ENCODE measurements around the gene ARID5A.
"Not testable (repeated sequence)": the region's sequence is repeated elsewhere in the genome, so short reads cannot be mapped to it uniquely, and the experiment has no call there.

The ARID5A gene, protein sequence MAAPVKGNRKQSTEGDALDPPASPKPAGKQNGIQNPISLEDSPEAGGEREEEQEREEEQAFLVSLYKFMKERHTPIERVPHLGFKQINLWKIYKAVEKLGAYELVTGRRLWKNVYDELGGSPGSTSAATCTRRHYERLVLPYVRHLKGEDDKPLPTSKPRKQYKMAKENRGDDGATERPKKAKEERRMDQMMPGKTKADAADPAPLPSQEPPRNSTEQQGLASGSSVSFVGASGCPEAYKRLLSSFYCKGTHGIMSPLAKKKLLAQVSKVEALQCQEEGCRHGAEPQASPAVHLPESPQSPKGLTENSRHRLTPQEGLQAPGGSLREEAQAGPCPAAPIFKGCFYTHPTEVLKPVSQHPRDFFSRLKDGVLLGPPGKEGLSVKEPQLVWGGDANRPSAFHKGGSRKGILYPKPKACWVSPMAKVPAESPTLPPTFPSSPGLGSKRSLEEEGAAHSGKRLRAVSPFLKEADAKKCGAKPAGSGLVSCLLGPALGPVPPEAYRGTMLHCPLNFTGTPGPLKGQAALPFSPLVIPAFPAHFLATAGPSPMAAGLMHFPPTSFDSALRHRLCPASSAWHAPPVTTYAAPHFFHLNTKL

DNA sequence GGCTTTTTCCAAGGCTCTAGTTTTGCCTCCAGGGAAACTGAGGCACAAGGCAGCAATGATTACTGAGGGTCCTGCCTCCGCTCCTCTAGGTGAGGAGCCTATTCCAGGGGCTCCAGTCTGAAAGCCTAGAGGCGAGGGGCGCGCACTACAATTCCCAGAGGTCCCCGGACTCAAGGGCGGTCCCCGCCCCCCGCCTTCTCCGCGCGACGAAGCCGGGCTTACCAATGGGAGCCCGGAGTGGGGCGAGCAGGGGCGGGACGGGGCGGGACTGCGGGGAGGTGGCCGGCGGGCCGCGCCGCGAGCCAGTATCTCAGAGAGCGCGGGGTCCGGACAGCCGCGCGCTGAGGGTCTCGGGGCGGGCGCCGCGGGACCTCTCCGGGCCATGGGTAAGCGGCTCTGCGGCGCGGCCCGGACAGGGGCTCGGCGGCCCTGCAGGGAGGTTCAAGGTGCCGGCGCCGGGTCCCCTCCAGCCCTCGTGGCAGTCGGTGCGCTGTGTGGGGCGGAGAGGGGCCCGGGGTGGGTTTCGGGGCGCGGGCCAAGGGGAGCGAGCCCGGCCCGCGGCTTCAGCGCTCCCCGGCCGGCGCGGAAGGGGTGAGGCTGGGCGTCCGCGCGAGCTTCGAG lies at the start of gene ARID5A:
TSS of gene ARID5A (plus strand) at position 308 of the 621 bp plus-strand sequence. CDS start at position 383, 75 bp downstream.
- DNase-seq, result peak; percentile 63 to 94

GRCh38 chr2:96489261-96489660 lies 47.3 kb upstream of the ARID5A start:
- DNase-seq, result no peak

DNA sequence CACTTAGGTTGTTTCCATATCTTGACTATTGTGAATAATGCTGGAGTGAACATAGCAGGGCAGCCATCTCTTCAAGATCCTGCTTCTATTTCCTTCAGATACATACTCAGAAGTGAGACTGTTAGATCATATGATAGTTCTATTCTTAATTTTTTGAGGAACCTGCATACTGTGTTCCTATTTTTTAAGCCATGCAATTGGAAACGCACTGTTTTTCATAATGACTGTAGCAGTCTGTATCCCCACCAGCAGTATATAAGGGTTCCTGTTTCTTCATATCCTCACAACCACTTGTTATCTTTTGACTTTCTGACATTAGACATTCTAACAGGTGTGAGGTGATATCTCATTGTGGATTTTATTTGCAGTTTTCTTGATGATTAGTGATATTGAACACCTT lies 46.9 kb upstream of the ARID5A start:
- DNase-seq, result no peak

GRCh38 chr2:96491860-96492497 lies 44.6 kb upstream of the ARID5A start:
- DNase-seq, result no peak

DNA sequence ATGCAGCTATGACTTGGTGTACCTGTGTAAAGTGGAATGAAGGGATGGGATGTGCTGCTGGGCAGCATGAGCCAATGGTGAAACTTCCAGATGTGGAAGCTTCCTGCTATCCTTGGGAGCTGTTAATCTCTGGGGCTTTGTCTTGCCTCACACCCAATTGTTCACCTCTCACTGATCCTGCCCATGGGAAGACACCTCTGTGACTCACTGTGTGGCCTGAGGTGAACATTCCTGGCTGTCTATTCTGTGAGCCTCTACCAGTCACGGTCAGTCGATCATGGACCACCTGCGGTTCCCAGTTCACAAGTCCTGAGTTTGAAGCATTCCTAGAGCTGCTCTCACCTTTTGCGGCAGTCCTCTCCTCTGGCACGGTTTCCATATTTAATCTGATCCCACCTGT lies 43.5 kb upstream of the ARID5A start:
- no peak for DNase-seq

GRCh38 chr2:96494188-96494587 lies 42.4 kb upstream of the ARID5A start:
- no peak for DNase-seq

- DNase-seq, result no peak
Measured at GRCh38 chr2:96495982-96496629, 40.4 kb upstream of the ARID5A start.

- DNase-seq, result no peak
Measured at GRCh38 chr2:96498021-96498431, 38.5 kb upstream of the ARID5A start.

DNA sequence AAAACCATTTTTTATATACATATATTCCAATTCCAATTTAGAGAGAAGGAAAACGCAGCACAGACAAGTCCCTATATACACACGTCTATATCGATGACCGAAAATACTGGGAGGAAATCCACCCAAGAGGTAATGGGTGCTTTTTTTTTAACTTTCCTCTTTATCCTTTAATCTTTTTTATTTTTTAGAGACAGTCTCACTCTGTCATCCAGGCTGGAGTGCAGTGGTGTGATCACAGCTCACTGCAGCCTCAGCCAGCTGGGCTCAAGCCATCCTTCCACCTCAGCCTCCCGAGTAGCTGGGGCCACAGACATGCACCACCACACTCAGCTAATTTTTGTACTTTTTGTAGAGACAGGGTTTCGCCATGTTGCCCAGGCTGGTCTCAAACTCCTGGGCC lies 37.9 kb upstream of the ARID5A start:
- DNase-seq, result not testable (repeated sequence)

- DNase-seq, result no peak
Measured at GRCh38 chr2:96499061-96499960, 37.2 kb upstream of the ARID5A start.

DNA sequence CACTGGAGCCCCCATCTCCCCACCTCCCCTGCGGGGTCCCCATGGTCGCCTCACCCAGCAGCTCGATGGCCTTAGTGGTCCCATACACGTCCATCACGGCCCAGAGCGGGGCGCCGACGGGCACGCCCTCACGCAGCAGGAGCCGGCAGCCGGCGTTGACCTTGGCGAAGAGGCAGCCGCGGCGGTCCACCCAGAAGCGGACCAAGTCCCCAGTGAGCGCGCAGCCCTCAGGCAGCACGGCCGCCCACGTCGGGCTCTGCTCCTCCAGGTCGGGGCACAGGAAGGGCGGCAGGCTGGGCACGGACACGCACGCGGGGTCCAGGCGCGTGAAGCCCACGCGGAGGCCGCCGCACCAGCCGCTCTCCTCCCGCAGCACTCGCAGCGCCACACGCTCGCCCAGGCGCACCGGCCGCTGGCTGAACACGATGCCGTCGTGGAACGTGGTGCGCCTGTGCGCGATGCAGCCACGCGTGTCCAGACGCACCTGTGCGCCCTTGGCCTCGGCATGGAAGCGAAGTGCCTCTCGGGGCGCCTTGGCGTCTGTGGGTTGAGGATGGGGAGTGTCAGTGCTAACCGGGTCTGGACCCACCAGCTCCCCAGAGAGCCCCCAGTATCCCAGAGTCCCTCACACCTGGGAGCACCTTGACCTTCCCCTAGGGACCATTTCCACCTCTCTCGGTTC lies 36.0 kb upstream of the ARID5A start:
- no peak for DNase-seq

DNA sequence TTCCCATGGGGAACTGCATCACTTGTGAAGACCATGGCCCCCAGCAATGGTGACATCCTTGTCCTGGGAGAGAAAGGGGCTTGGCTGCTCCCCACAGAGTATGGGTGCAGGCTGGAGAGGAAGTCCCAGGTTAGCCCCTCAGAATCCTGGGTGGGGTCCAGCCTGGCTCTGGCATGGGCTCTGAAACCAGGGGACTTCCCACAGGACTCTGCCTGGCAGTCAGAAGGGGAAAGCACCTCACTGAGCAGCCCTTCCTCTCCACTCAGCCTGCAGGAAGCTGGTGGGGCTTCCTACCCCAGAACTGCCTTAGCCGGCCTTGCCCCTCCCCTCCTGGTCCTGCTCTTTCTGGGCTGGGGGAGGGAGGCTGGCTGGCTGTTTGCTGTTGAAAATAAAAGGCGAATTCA lies 35.1 kb upstream of the ARID5A start:
- DNase-seq, result no peak

DNA sequence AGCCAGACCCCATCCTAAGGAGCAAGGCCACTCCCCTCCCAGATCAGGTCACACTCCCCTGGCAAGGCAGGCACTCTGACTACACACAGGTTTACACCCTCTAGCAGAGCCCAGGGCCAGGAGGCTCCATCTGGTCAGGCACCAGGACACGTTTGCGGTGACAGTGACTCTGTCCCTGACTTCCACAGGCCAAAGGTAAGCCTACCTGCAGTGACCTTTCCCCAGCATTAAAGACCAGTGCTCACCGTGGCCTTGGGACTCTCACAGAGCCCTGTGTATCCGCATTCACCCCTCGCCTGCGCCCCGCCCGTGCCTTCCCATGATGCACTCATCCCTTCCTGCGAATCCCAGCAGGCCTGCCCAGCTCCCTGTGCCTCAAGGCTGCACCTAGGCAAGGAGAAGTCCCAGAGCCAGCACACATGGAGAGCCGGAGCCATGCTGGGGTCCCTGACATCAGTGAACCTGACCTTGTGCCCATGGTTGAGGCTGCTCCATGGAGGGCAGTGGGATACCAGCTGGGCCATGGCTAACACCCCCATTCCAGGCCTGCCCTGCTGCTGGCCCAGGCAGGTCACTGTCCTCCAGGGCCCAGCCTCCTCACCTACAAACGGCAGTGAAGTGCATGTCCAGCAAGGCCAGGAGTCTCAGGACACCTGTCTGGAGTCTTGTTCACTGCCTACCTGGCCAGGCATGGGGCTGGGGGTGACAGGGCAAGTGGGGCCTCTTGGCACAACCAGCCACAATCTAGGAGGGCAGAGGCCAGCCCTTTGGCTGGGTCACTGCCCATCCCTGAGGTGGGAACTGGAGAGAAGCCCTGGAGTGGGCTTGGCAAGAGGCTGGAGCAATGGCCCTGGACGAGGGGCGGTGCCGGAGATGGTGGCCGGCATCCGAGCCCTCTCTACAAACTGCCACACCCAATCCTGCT lies 34.4 kb upstream of the ARID5A start:
- DNase-seq, result peak in 1 of 2 experiments; percentile 15

DNA sequence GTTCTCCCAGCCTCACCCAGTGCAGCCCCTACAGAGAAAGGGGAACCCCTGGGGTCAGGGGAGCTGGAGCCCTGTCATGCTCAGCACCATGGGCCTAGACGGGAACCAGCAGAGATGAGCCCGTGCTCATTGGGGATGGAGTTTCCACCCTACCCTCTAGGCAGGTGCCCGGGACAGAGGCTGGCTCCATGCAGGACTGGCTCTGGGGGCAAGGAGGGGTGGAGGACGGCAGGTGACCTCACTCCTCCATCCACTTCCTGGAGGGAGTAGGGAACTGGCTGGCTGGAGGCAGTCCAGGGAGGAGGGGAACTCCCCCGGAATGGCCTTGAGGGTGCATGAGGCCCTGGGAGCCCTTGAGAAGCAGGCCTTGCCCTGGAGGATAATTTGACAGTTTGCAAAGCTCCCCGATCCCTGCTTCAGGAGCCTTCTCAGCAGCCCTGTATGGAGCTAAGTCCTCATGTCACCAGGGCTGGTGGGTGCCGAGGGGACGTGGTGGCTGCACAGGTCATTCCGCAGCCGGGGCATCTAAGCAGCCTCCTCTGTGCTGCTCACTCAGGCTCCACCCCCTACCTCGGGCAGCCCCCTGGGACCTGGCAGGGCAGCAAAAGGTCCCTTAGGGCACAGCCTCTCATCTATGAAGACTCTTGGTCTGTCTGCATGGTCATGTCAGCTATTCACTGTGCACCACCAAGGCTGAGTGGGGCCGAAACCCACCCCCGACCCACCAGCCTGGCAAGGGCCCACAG lies 33.5 kb upstream of the ARID5A start:
- DNase-seq, result no peak

DNA sequence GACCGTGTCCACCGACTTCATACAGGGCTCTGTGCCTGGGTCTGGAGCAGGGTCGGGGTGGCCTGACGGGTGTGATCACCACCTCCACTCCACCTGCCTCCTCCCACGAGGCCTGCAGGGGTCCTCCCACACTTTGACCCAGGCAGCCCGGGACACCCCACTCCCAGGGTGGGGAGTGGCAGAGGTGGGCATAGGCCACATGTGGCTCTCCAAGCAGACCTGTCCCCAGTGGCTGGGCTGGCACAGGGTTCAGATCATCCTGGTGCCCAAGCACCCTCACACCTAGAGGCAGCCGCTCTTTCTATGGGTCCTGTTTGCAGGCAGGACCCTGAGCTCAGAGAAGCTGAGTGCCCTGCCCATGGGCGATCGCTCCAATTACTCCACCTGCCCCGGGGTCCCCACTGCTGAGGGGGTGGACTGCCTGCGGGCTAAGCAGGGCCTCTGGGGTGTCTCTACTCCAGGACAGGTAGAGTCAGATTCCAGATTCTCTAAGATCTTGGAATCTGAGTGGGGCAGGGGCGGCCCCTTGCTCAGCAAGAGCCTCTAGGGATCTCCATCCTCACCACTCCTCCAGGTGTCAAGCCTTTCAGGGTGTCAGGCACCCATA lies 32.8 kb upstream of the ARID5A start:
- DNase-seq, result no peak

- DNase-seq, result peak; percentile 34 to 73
Measured at GRCh38 chr2:96505231-96505889, 31.2 kb upstream of the ARID5A start, which contains the start of gene NEURL3. TSS of gene NEURL3 (minus strand) at chr2:96505357. CDS start at chr2:96505286, 71 bp downstream.

DNA sequence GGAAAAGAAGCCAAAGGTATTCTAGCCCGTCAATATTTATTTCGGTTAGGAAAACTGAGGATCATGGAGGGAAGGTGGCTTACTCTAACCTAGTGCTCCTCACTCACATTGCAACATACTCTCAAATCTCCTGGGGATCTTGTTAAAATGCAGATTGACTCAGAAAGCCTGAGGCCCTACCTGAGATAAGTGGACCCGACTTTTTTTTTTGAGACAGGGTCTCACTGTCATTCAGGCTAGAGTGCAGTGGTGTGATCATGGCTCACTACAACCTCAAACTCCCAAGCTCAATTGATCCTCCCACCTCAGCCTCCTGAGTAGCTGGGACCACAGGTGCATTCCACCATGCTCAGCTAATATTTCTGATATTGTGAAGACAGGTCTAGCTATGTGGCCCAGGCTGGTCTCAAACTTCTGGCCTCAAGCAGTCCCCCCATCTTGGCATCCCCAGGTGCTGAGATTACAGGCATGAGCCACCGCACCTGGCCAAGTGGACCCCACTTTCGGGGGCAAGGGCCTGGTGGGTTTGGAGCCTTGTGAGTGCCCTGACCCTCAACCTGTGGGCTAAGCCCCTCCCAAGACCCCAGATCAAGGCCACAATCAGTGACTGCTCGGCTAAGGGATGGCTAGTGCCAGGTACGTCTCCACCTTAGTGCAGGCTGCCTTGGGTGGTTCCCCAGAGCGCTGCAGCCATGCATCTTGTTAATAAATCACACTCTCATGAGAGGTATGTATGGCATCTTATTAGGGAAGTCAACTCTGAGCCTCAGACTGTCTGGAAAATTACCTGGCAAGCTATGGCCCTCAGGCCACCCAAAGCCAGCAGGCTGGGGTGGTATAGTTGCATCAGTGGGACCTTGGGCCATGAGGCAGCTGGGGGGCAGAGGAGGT lies 30.3 kb upstream of the ARID5A start:
- DNase-seq, result no peak
